GM19372 (cell line): ENCODE results near the gene KPNA1.

Experiments
- ATAC-seq: cut with Tn5 transposase; IDR thresholded peaks from one replicate; pipeline ENCODE4 v1.9.1; 2021; ENCODE audit warnings: mild to moderate bottlenecking, low read depth, moderate library complexity; ENCODE audit not compliant: unreplicated experiment

The KPNA1 gene

GRCh38 chr3:122427857-122428471, 86.8 kb downstream of the KPNA1 start:
- no peak for ATAC-seq

GRCh38 chr3:122421836-122422235, 92.9 kb downstream of the KPNA1 start:
- ATAC-seq: no peak

DNA sequence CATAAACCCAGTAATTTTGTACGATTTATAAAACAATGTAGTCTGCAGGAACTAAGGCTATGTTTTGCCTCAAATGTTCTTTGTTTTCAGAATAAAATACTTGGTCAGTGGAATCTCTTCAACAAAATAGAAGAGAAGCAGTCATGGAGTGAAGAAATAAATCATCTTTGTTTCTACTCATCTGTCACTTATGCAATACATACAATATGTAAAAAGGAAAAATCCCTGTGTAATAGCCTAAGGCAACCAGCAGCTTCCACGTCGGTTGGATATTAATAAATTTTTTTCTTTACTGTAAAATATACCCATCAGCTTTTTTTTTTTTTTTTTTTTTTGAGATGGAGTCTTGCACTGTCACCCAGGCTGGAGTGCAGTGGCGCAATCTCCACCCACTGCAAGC, 93.6 kb downstream of the KPNA1 start:
- no peak for ATAC-seq

DNA sequence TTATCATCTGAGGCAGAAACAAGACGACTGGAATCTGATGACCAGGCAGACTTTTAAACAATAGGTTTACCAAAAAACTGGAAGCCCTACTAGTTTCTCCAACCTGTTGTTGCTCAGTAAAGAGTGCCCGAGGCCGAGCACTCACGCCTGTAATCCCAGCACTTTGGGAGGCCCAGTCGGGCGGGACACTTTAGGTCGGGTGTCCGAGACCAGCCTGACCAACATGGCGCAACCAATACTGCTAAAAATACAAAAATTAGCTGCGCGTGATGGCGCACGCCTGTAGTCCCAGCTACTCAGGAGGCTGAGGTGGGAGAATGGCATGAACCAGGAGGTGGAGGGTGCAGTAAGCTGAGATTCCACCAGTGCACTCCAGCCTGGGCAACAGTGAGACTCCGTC, 97.8 kb downstream of the KPNA1 start:
- no peak for ATAC-seq

DNA sequence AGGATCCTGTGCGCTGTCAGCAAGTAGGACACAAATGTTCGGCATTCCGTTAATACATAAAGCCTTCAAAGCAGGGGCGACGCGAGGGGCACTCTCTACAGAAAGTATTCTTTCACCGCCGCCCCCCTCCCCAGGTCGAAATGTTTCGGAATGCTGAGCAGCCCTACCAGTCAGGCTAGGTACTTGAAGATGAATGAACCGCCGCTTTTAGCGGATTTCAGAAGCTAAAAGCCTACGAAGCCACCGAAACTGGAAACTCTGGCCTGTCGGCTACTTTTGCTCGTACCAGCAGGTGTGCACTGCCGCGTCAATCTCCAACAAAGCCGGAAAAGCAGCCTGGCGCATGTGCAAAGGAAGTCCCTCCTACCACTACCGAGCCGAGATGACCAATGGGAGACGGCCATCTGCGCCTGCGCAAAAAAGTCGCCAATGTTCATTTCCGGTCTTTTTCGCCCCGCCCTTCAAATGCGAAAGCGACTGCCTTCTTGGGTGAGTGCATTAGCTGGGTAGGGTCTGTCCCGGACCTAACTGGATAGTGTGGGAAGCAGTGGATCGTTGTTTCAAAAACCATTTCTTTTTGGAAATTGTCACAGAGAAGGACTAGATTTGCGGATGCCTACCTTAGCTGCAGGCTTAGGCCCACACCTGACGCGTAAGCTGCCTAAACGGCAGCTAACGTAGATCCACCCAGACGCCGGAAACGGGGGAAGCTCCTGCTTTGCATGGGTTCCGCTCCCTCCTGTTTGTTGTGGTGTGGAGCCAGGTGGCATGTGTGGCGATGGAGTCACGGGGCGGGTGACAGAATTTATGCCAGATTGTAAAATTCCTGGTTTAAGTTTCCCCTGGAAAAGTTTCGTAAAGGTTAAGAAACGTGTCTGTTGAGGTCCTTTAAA, 98.7 kb downstream of the KPNA1 start, which contains the start of gene WDR5B:
TSS of gene WDR5B (minus strand) at position 301 of the 893 bp plus-strand sequence. CDS start 534 bp downstream, outside the sequence.
- ATAC-seq: peak; percentile 82

- ATAC-seq: peak; percentile 41
Observed at GRCh38 chr3:122415104-122415744, 99.5 kb downstream of the KPNA1 start.

DNA sequence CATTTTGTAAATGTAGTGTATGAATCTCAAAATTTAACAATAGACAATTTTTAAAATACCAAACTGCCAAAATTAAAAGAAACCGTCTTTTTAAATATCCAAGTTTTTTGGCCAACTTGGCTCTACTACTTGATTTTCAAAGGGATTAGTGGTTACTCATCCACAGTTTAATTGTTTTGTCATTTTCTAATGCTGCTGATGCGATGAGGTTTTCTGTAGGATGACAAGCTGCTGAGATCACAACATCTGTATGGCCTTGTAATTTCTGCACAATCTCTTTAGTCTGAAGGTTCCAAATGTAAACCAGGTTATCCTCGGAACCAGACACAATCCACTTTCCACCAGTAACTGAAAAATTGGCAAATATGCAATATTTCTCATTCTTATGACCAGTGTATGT, 100.3 kb downstream of the KPNA1 start:
- ATAC-seq: no peak

DNA sequence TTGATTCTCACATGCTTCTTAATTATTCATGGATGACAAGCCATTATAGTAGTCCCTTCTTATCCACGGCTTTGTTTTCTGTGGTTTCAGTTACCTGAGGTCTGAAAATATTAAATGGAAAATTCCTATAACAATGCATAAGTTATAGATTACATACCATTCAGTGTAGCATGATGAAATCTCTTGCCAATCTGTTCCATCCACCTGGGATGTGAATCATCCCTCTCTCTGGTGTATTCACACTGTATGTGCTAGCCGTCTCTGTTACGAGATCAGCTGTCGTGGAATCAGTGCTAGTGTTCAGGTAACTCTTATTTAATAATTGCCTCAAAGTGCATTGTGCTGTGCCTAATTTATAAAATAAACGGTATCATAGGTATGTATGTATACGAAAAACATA, 104.1 kb downstream of the KPNA1 start:
- ATAC-seq: no peak

- no peak for ATAC-seq
Observed at GRCh38 chr3:122410111-122410510, 104.6 kb downstream of the KPNA1 start.

GRCh38 chr3:122409446-122409845, 105.3 kb downstream of the KPNA1 start:
- no peak for ATAC-seq

GRCh38 chr3:122407946-122408345, 106.8 kb downstream of the KPNA1 start:
- no peak for ATAC-seq

DNA sequence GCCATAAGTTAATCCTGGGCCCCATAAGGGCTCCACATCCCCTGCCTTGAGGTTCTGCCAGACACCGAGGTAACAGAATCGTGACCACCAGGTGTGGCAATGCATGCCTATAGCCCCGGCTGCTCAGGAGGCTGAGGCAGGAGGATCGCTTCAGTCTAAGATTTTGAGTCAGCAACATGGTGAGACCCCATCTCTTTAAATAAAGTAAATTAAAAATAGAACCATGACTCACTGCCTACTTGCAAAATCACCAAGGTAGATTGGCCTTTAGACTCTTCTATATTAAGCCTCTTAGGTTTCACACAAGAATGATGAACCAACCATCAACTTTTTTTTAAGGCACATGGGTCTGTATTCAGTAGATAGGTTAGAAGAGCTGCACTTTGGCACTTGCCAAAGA, 108.5 kb downstream of the KPNA1 start:
- ATAC-seq: no peak

GRCh38 chr3:122405015-122405414, 109.7 kb downstream of the KPNA1 start:
- ATAC-seq: no peak

DNA sequence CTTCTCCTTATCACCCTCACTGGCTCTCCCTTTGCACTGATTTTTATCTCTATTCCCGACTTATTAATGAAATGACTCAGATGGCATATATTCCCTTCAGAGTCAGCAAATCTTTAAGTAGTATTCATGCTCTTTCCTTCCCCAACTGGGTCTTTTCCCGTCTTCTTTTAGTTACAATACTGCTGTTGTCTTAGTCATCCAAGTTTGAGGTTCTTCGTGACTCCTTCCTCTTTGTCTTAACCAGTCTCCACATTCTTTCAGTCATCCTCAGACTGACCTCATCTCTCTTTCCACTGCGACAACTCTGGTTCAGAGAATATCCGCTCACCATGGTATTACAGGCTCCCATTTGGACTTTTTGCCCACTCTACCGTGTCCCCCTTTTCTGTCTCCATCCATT, 111.2 kb downstream of the KPNA1 start:
- no peak for ATAC-seq

DNA sequence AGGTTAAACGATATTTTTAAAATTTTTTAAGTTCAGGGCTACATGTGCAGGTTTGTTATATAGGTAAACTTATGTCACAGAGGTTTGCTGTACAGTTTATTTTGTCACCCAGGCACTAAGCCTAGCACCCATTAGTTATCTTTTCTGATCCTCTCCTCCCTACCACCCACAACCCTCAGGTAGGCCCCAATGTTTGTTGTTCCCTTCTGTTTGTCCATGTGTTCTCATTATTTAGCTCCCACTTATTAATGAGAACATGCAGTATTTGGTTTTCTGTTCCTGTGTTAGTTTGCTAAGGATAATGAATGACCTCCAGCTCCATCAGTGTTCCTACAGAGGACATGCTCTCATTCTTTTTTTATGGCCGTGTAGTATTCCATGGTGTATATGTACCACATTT, 115.8 kb downstream of the KPNA1 start:
- no peak for ATAC-seq

DNA sequence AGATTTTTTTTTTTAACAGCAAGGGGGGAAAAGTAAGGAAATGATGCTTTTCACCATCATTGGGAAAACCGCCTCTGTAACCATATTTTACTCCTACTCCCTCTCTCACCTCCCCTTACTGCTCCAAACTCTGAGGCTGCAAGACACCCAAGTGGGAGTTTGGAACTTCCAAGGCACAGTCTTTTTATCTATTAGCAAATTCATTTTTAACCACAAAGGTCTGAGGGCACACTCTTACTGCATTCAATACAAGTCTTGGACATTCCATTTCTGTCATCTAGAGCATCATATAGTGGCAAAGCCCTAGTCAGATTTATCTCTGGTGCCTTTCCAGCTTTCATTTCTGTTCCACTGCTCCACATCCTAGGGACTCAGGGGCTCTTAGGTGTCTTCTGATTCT, 117.5 kb downstream of the KPNA1 start:
- no peak for ATAC-seq

- no peak for ATAC-seq
Observed at GRCh38 chr3:122396511-122396910, 118.2 kb downstream of the KPNA1 start.

DNA sequence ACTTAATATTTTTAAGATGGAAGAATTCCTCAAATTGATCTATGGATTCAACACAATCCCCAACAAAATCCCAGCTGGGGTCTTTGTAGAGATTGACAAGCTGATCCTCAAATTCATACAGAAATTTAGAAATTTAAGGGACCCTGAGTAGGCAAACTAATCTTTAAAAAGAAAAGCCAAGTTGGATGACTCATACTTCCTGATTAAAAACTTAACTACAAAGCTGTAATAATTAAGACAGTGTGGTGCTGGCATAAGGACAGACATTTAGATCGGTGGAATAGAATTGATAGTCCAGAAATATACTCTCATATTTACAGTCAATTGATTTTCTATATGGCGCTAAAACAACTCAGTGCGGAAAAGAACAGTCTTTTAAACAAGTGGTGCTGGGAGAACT, 119.2 kb downstream of the KPNA1 start:
- ATAC-seq: no peak

DNA sequence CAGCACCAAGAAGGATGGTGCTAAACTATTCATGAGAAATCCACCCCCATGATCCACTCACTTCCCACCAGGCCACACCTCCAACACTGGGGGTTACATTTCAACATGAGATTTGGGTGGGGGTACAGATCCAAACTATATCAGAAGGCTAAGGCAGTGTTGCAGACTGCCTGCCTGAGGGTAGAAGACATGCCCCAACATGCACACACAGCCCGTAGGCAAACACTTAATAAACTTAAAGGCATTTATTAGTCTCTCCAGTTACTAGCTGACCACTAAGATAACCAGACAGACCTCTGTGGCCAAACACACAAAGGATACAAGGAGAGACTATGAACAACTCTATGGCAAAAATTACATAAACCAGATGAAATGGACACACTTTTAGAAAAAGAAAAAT, 120.6 kb downstream of the KPNA1 start:
- ATAC-seq: no peak

DNA sequence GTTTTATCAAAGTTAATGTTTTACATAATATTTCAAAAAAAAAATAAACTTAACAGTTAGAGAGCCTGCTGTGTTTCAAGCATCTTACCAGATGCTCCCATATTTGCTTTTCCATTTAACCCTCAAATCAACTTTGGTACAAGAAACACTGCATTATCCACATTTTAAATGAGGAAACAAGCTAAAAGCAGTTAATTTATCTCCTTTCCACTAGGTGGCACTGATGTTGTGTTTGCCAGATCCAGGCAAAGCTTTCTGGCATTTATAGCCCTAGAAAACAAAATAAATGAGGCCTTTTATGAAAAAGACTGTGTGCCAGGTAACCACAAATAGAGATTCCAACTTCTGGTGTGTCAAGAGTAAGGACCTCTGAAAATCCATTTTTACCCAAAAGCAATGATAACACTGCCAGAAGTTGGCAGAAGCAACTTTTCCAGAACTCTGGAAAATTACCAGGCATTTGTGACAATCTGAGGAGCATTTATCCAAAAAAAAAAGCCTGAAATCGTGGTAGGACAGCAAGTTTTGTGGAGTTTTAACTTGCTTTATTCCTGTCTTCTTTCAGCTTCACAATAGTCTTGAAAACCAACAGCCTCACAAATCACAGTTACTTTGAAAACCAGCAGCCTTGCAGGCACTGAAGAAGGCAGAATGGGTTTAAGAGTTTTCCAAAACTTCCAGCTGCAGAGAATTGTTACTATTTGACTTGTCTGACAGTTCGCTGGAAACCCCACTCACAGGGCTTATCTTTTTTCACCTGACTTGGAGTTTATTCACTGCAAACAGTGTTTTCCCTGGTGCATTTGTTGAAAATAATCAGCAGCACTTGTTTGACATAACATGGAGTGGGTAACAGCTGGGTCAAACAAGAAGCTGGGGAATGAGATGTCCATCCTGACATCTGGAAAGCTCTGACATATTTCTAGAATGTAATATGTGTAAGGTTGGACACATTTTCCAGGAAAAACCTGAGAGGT, 121.6 kb downstream of the KPNA1 start:
- no peak for ATAC-seq
